Activated naive CD4-positive, alpha-beta T cell treated with anti-CD3 and anti-CD28 coated beads, Interleukin-2, amount 10 ng/mL, durations not matched to agents 7 days and 5 days (primary cell): Measurements from ENCODE around the gene ZBTB14.

Source experiments
- CTCF ChIA-PET: fragments of 350-600 bp; sonication (Branson Sonifier 250); formaldehyde crosslinking; loops from one replicate; lab custom pipeline; 2021; ENCODE audit warnings: antibody characterized with exemption; lab: Charles Lee
- DNase-seq: peaks from one replicate; pipeline ENCODE4 v3.0.0-alpha.2; 2020
- H3K27ac Mint-ChIP-seq: one replicate; pipeline ENCODE4 v1.8.0; 2021; ENCODE audit warnings: mild to moderate bottlenecking, moderate library complexity, mixed read lengths
- H3K27me3 Mint-ChIP-seq: one replicate; pipeline ENCODE4 v1.8.0; 2021; ENCODE audit warnings: mild to moderate bottlenecking, mixed read lengths
- H3K36me3 Mint-ChIP-seq: one replicate; pipeline ENCODE4 v1.8.0; 2021; ENCODE audit warnings: mixed read lengths
- H3K4me1 Mint-ChIP-seq: one replicate; pipeline ENCODE4 v1.8.0; 2021; ENCODE audit warnings: mixed read lengths
- H3K4me3 Mint-ChIP-seq: one replicate; pipeline ENCODE4 v1.8.0; 2021; ENCODE audit warnings: mild to moderate bottlenecking, moderate library complexity, mixed read lengths
- H3K9me3 Mint-ChIP-seq: one replicate; pipeline ENCODE4 v1.8.0; 2021; ENCODE audit warnings: mixed read lengths

The ZBTB14 gene

DNA sequence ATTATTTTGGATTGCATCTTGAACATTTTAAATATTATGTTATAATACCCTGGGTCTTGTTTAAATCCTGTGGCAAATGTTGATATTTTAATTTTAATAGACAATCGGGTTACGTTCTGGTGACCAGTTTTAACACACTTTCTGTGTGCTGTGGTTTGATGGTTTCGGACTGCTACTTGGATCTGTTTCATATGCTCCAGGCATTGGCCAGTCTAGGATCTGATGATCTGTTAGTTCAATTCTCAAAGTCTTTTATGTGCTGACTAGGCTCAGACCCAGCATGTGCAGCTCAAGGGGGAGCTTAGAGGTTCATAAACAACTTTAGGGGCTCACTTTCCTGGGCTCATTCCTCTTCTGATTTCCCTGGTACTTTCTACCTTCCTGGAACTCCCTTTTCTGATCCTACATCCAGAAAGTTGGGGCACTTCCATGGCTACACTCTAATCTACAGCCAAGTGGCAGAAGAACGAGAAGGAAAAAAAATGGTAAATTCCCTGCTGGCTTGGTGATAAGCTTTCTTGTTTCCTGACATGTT is 5.0 kb upstream of the ZBTB14 start:
- H3K27me3 Mint-ChIP-seq = peaks cover 23% of the 10 kb centered on the region
- peaks cover 13% of the 10 kb centered on the region for H3K4me1 Mint-ChIP-seq
- H3K36me3 Mint-ChIP-seq = no peaks in the 10 kb centered on the region
- DNase-seq = no peak
- no peak overlapping the region for H3K4me3 Mint-ChIP-seq
- H3K9me3 Mint-ChIP-seq = no peaks in the 10 kb centered on the region
- CTCF ChIA-PET = no interaction called here
- H3K27ac Mint-ChIP-seq = no peak overlapping the region

DNA sequence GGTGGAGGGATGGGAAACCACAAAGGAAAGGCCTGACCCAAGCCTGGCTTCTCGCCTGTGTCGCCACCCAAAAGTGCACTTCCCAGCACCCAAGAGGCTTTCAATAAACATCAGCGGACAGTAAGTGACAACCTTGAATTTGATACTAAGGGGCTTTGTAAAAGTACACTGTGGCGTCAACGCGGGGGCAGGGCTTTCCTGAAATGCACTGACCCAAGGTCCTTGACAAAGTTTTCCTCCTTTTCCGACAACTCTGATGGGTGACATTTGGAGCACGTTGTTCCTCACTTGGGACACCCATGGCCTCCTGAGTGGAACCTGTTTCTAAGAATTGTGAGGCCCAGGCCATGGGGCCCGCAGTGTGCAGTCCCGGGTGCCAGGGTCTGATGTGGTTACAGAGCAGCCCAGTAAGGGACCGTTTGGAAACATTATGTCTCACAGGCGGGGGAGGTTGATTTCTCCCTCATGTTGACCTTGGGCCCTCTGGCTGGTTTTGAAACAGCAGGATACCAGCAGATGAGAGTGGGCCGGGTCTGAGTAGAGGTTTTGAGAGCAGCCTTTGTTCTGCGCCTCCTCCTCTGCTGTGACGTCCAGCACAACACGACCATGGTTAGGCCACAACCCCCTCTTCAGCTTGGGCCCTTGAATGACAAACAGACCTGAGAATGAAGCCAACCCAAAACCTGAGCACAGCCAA is 2.8 kb upstream of the ZBTB14 start:
- H3K27me3 Mint-ChIP-seq = peaks cover 23% of the 10 kb centered on the region
- DNase-seq = no peak
- peaks cover 23% of the 10 kb centered on the region for H3K4me1 Mint-ChIP-seq
- no peak overlapping the region for H3K4me3 Mint-ChIP-seq
- CTCF ChIA-PET = no interaction called here
- H3K27ac Mint-ChIP-seq = no peak overlapping the region
- no peaks in the 10 kb centered on the region for H3K36me3 Mint-ChIP-seq
- H3K9me3 Mint-ChIP-seq = no peaks in the 10 kb centered on the region

DNA sequence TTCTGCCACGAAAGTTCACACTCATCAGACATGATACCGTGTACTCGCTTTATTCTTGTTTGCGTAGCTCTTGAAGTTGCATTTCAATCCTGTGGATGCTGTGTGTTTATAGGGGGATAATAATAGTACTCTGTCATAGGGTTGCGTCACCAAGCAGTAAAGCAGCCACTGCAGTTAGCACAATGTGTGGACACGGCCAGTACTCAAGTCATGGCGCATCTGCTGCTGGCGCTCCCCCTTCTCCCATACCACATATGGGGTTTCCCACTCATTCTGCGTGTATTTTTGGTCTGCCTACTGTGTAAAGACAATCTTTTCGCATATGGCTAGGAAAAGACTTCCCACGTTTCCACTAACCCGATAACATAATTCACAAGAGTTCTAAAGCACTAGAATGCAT is 2.1 kb upstream of the ZBTB14 start:
- Mint-ChIP-seq H3K27me3 (peaks cover 18% of the 10 kb centered on the region), H3K4me1 (peaks cover 30% of the 10 kb centered on the region), H3K27ac (peak overlapping the region; percentile 99), H3K4me3 (peak overlapping the region; percentile 8), H3K9me3 (no peaks in the 10 kb centered on the region), H3K36me3 (peaks cover 4% of the 10 kb centered on the region)
- CTCF ChIA-PET = no interaction called here
- no peak for DNase-seq

DNA sequence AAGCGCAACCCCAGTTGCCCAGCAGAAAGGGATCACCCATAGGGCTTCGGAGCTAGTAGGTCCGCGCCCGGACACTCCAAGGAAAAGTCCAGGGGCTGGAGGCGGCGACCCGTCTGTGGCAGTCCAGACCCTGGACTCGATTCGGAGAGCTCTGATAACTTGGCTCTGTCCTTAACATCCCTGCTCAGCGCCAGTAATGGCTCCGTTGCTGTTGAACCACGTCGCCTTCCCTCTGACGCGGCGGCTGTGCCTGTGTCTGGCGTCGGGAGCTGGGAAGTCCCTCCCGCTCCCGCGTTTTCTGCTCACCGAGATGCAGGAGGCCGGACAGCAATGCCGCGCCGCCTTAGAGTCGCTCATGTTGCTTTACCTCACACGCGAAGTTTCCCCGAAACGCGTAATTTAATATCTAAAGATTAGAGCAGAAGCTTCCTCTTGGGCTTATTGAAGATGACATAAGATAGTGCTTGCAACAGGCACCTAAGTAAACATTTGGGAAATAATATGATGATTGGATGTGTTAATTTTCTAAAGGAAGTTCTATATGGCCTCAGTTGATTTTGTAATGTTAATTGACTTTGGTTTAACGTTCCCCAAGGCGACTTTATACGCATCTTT is 1.3 kb upstream of the ZBTB14 start:
- Mint-ChIP-seq H3K4me1 (peaks cover 32% of the 10 kb centered on the region), H3K27ac (peak overlapping the region; percentile 99), H3K27me3 (peaks cover 17% of the 10 kb centered on the region), H3K36me3 (peaks cover 12% of the 10 kb centered on the region), H3K9me3 (no peaks in the 10 kb centered on the region), H3K4me3 (peak overlapping the region; percentile 82)
- peak; percentile 74 for DNase-seq
- CTCF ChIA-PET = interaction anchor here (1.9 kb wide), 1 partner anchor 59 kb away, joined by 10 read pairs; no protein-coding TSS in a partner anchor

DNA sequence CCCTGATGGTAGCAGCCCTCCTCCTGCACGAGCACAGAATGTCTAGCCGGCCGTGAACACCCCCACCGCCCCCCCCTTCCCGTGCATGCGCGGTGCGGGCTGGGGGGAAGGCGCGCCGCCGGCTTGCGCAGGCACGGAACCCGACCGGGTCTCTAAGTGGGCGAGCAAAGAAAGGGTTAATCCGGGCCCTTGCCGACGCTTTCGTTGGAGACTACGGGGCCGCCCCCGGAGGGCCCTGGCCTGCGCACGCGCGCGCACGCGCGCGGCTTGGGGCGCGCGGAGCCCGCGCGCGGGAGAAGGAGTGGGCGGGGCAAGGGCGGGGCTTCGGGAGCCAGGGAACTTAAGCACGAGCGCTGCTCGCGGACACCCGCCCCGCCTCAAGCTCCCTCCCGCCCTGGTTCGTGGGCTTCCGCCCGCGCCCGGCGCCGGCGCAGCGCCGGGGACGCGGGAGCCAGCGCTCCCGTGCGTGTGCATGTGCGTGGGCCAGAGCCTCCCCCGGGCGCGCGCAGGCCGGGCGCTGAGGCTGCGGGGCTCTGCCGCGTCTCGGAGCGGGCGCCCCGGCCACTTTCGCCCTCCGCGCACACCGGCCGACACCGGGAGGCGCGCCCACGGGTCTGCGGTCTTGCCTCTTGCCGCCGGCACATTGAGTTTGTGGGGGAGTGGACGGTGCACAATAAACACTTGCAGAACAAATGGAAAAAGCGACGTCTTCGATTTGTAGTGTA is 617 bp upstream of the ZBTB14 start:
- CTCF ChIA-PET = interaction anchor here (1.9 kb wide), 1 partner anchor 59 kb away, joined by 10 read pairs; no protein-coding TSS in a partner anchor
- Mint-ChIP-seq H3K27ac (peak overlapping the region; percentile 99), H3K9me3 (no peaks in the 10 kb centered on the region), H3K4me1 (peaks cover 34% of the 10 kb centered on the region), H3K27me3 (peaks cover 17% of the 10 kb centered on the region), H3K36me3 (peaks cover 18% of the 10 kb centered on the region), H3K4me3 (peak overlapping the region; percentile 82)
- peak; percentile 94 for DNase-seq

DNA sequence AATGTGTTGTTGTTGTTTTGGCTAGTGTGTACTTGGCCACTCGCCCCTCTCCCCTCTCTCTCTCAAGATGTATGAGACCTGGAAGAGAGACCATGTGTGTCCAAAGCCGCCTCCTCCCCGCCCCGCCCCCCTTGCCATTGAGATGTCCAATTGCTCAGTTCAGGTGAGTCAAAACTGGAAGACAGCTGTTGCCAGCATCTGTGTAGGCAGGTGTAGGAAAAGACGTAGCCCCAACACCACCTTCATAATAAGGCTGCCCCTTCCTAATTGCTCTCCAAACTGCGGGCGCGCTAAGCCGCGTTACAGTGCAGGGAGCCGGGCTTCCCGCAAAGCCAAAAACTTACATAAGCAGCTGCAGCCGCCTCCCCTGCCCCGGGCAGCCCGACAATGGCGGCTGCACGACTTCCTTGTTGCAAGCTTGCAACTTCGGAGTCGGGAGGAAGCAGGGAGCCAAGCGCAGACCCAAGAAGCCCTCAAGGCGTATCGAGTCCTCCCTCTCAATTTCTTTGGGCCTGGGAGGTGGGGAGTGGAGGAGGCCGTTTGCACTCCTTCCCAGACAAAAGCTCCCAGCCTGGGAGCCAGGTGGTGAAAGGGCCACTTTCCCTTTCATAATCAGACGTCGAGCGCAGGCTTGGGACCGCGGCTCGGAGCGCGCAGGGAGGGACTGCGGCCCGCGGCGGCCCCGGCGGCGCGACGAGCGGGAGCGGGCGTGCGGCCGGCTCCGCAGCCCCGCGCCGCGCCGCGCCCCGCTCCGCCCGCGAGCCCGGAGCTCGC is 882 bp downstream of the ZBTB14 start:
- Mint-ChIP-seq H3K36me3 (peaks cover 31% of the 10 kb centered on the region), H3K27me3 (peaks cover 13% of the 10 kb centered on the region), H3K4me1 (peaks cover 34% of the 10 kb centered on the region), H3K9me3 (no peaks in the 10 kb centered on the region), H3K4me3 (peak overlapping the region; percentile 86), H3K27ac (peak overlapping the region; percentile 99)
- peak; percentile 72 for DNase-seq
- CTCF ChIA-PET = interaction anchor here (0.7 to 1.5 kb wide), 4 partner anchors 10 to 237 kb away, joined by 3 to 4 read pairs (median 4); no protein-coding TSS in a partner anchor

DNA sequence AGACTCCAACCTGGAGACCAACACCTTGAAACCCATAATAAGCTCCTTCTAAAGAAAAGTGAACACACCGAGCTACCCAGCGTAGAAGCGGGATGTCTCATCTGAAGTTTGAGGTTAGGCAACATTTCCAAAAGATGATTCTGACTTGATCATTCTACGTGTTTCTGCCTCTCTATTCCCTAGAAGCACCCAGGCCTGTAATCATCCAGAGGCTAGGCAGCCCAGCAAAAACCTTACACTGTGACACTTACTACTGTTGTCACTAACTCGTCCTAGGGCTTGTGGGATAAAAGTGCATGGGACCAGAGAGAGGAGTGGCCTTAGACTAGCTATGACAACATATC is 1.4 kb downstream of the ZBTB14 start:
- DNase-seq = no peak
- H3K9me3 Mint-ChIP-seq = no peaks in the 10 kb centered on the region
- peaks cover 8% of the 10 kb centered on the region for H3K27me3 Mint-ChIP-seq
- H3K27ac Mint-ChIP-seq = peak overlapping the region; percentile 99
- CTCF ChIA-PET = interaction anchor here (1.0 to 1.5 kb wide), 2 partner anchors 221 to 237 kb away, joined by 4 read pairs; no protein-coding TSS in a partner anchor
- H3K36me3 Mint-ChIP-seq = peaks cover 31% of the 10 kb centered on the region
- peak overlapping the region; percentile 86 for H3K4me3 Mint-ChIP-seq
- H3K4me1 Mint-ChIP-seq = peaks cover 34% of the 10 kb centered on the region

DNA sequence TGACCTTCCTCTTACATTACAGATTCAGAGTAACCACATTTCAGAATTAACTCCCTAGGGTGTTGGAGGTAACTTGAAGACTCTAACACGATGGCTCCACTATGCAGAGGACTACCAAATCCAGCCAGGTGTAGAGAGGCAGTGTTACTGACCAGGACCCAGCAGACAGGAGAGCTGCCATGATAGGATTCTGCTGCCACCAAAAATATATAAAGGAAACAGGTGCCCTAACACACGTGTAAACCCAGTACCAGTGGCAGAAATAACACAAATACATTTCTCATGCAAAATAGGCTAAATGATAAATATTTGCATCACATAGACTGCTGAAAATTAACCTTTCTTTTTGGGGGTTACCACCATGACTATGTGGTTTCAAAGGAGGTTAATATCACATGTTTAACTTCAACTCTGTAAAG is 7.0 kb downstream of the ZBTB14 start:
- peaks cover 13% of the 10 kb centered on the region for H3K4me1 Mint-ChIP-seq
- peaks cover 44% of the 10 kb centered on the region for H3K36me3 Mint-ChIP-seq
- no peak overlapping the region for H3K4me3 Mint-ChIP-seq
- H3K27ac Mint-ChIP-seq = no peak overlapping the region
- DNase-seq = no peak
- no peaks in the 10 kb centered on the region for H3K9me3 Mint-ChIP-seq
- H3K27me3 Mint-ChIP-seq = no peaks in the 10 kb centered on the region
- CTCF ChIA-PET = no interaction called here

DNA sequence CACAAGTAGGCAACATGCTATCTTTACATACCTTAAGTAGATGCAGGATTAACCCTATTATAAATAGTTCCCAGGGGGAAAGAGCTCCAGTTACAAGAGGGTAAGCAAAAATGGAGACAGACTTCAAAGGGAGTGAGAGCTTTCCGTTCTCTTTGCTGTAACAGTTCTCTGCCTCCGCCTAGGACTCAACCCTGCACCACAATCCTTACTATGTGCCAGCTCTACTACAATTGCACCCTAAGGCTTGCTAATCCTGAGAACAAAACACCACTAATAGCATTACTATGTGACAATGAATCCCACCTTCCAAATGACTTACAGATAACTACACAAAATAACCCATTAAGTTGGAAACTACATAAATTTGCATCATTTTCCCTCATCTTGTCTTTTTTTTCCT is 7.7 kb downstream of the ZBTB14 start:
- Mint-ChIP-seq H3K4me3 (no peak overlapping the region), H3K4me1 (peaks cover 8% of the 10 kb centered on the region), H3K36me3 (peaks cover 42% of the 10 kb centered on the region), H3K9me3 (no peaks in the 10 kb centered on the region), H3K27ac (no peak overlapping the region), H3K27me3 (no peaks in the 10 kb centered on the region)
- CTCF ChIA-PET = no interaction called here
- DNase-seq = no peak

DNA sequence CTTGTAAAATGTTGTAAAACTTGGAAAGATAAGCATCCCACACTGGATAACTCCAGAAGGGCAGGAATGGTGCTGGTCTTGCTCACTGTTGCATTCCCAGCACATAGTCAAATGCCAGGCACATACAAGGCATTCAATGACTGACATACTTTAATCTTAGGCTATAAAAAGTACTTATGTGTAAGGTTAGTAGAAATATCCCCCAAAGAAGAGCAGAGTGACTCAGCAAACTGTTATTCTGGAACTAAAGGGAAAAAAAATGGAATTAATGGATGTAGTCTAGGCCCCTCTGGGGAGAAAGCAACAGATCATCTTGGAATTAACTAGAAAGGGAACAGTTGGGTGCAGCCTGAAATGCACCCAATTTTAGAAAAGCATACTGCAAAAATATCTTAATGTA is 9.0 kb downstream of the ZBTB14 start:
- H3K4me3 Mint-ChIP-seq = no peak overlapping the region
- DNase-seq = no peak
- H3K36me3 Mint-ChIP-seq = peaks cover 30% of the 10 kb centered on the region
- no peak overlapping the region for H3K27ac Mint-ChIP-seq
- peaks cover 4% of the 10 kb centered on the region for H3K4me1 Mint-ChIP-seq
- H3K9me3 Mint-ChIP-seq = no peaks in the 10 kb centered on the region
- CTCF ChIA-PET = no interaction called here
- no peaks in the 10 kb centered on the region for H3K27me3 Mint-ChIP-seq

DNA sequence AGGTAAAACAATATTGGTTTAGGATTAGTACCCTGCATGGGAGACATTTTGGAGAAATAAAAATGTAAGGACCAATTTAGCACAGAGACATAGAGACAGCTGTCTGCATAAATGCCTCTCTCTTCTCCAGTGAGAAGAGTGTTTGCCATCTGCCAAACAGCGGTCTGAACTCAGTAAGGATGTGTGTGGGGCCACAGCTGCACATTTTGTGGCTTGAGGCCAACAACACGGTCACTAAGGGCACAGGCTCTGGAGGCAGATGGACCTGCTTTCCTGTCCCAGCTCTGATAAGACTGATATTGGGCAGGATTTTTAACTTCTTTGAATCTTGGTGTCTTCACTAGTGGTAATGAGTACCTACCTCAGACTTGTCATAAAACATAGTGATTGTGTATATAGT is 10.2 kb downstream of the ZBTB14 start:
- CTCF ChIA-PET = no interaction called here

DNA sequence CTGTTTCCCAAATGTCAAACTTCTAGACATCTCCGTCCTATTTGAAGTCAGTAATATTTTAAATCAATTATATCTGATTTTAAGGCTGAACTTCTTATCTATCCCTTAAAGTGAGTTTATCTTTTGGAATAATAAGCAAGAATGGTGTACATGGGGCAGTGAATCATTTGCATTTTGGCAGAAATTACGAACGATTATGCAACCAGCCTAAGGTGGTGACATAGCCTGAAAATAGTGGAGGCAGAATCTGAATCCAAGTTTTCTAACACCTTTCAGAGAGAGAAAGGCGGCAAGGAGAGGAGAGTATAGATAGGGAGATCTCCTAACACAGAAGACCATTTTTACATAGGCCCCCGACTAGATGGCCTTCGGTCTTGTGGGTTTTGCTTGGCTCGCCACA is 10.7 kb downstream of the ZBTB14 start:
- no peaks in the 10 kb centered on the region for H3K27me3 Mint-ChIP-seq
- no peak overlapping the region for H3K27ac Mint-ChIP-seq
- H3K36me3 Mint-ChIP-seq = peaks cover 14% of the 10 kb centered on the region
- no peak overlapping the region for H3K4me3 Mint-ChIP-seq
- CTCF ChIA-PET = no interaction called here
- peaks cover 4% of the 10 kb centered on the region for H3K4me1 Mint-ChIP-seq
- H3K9me3 Mint-ChIP-seq = peaks cover 6% of the 10 kb centered on the region
- no peak for DNase-seq

More for the DNA sequence above, 10.2 kb downstream of the ZBTB14 start:
- Mint-ChIP-seq H3K36me3 (peaks cover 18% of the 10 kb centered on the region), H3K27ac (no peak overlapping the region), H3K4me3 (no peak overlapping the region), H3K27me3 (no peaks in the 10 kb centered on the region), H3K9me3 (peaks cover 5% of the 10 kb centered on the region), H3K4me1 (peaks cover 4% of the 10 kb centered on the region)
- no peak for DNase-seq

DNA sequence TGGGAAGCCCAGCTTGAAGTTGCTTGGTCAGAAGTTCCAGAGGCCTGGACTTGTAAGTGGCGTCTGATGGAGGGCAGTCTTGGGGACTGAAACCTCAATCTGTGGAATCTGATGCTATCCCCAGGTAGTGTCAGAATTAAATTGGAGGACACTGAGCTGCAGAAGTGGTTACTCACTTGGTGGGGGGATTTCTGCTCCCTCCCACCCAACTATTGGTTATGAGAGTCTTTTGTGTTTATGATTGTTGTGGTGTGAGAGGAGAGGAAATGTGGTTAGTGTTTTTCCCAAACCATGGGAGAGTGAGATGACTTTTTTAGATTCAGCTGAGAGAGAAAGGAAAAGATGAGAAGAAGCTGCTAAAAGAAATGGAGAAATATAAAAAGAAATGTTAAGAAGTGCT is 12.8 kb downstream of the ZBTB14 start:
- Mint-ChIP-seq H3K4me1 (peaks cover 4% of the 10 kb centered on the region), H3K4me3 (no peak overlapping the region), H3K36me3 (peaks cover 6% of the 10 kb centered on the region), H3K27me3 (no peaks in the 10 kb centered on the region), H3K27ac (no peak overlapping the region), H3K9me3 (peaks cover 12% of the 10 kb centered on the region)
- CTCF ChIA-PET = no interaction called here
- no peak for DNase-seq

DNA sequence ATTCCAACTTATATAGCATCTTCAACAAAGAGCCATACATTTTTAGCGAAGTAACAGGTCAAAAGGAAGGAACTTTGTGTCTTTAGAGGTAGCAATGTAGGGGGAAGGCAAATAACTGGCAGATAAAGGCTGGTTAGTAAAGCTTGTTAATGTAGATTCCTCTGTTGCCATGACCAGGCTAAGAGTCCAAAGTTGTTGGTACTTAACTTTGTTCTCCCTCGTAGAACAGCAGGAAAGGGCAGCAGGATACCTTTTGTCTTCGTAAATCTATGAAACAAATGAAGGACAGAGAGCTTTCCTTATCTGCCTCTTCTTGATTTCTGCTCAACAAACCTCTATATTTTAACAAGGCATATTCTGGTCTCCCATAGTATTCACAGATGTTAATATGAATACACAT is 18.6 kb downstream of the ZBTB14 start:
- Mint-ChIP-seq H3K4me3 (no peak overlapping the region), H3K27me3 (no peaks in the 10 kb centered on the region), H3K27ac (no peak overlapping the region), H3K4me1 (no peaks in the 10 kb centered on the region), H3K9me3 (peaks cover 14% of the 10 kb centered on the region), H3K36me3 (no peaks in the 10 kb centered on the region)
- no peak for DNase-seq
- CTCF ChIA-PET = no interaction called here
